A673 (cell line): ENCODE results near the gene RBFOX1. TPM values are rescaled to one million over a fixed set of nuclear protein-coding genes. Genes with fewer than 3 reads are reported as not detected.

ENCODE experiments used
- BruUV-seq: library from RNA; stranded (reverse); fragments of 400-500 nt; replicated peaks from 2 replicates; lab custom pipeline; 2021; lab: Mats Ljungman, UMichigan
- CTCF ChIA-PET: fragments of 300-600 bp; sonication (Branson Sonifier 250); formaldehyde crosslinking; loops from one replicate; lab custom pipeline; 2022; ENCODE audit warnings: antibody characterized with exemption; lab: Charles Lee
- POLR2A ChIA-PET: fragments of 300-600 bp; sonication (Branson Sonifier 250); formaldehyde crosslinking; loops from one replicate; lab custom pipeline; 2022; ENCODE audit warnings: antibody characterized with exemption; ENCODE audit not compliant: low non-redundant PET; lab: Charles Lee
- DNase-seq: peaks from one replicate; pipeline ENCODE4 v3.0.0-alpha.2; 2015; ENCODE audit warnings: low spot score
- H3K27ac ChIP-seq: fragments of 200-600 bp; sonication (generic); 2 replicates; pipeline ENCODE4 v1.5.1; 2016; ENCODE audit warnings: mixed run types, low read depth, mild to moderate bottlenecking, mixed read lengths, antibody characterized with exemption, low read length; ENCODE audit not compliant: poor library complexity, severe bottlenecking
- H3K27me3 ChIP-seq: fragments of 200-600 bp; sonication (generic); replicated peaks from 2 replicates; pipeline ENCODE4 v1.6.1; 2017; ENCODE audit warnings: mixed run types, low read depth, mild to moderate bottlenecking, mixed read lengths, antibody characterized with exemption, low read length; ENCODE audit not compliant: insufficient read depth, poor library complexity
- H3K36me3 ChIP-seq: fragments of 200-600 bp; sonication (generic); 2 replicates; pipeline ENCODE4 v1.6.1; 2016; ENCODE audit warnings: mixed run types, mild to moderate bottlenecking, mixed read lengths, antibody characterized with exemption, low read length; ENCODE audit not compliant: insufficient read depth, poor library complexity, severe bottlenecking
- H3K4me1 ChIP-seq: fragments of 200-600 bp; sonication (generic); 2 replicates; pipeline ENCODE4 v1.6.1; 2017; ENCODE audit warnings: mixed run types, mild to moderate bottlenecking, mixed read lengths, antibody characterized with exemption, low read length; ENCODE audit not compliant: insufficient read depth, poor library complexity, severe bottlenecking
- H3K4me3 ChIP-seq: fragments of 200-600 bp; sonication (generic); 2 replicates; pipeline ENCODE4 v1.5.1; 2016; ENCODE audit warnings: low read depth, mixed run types, mild to moderate bottlenecking, mixed read lengths, low read length; ENCODE audit not compliant: poor library complexity, severe bottlenecking
- H3K9me3 ChIP-seq: fragments of 200-600 bp; sonication (generic); 2 replicates; pipeline ENCODE4 v1.6.1; 2016; ENCODE audit warnings: mixed run types, low read depth, mild to moderate bottlenecking, mixed read lengths, antibody characterized with exemption, low read length; ENCODE audit not compliant: poor library complexity, severe bottlenecking
- CTCF ChIP-seq: fragments of 300-800, 200-600 bp; sonication (generic); conservative IDR thresholded peaks from 2 replicates; pipeline ENCODE4 v1.5.1; 2017; ENCODE audit warnings: low read depth, mild to moderate bottlenecking, antibody characterized with exemption, low read length, moderate library complexity, mixed read lengths
- EZH2 ChIP-seq: fragments of 200-600 bp; sonication (generic); IDR thresholded peaks from 2 replicates; pipeline ENCODE4 v1.6.1; 2017; ENCODE audit warnings: borderline replicate concordance, low read depth, mild to moderate bottlenecking, mixed read lengths, antibody characterized with exemption, low read length; ENCODE audit not compliant: poor library complexity, severe bottlenecking
- intact Hi-C: fragments of 100-400 bp; cut with micrococcal nuclease; formaldehyde crosslinking; loops from one replicate; pipeline ENCODE4 v1.10.0; 2022; ENCODE audit not compliant: unreplicated experiment
- total RNA-seq: library from RNA; stranded (reverse); gene quantifications from 2 replicates; pipeline ENCODE4 v1.2.3, GENCODE V29; 2021

RBFOX1 gene
- total RNA-seq, 1 experiment from 2014 or later, result 1.8 TPM

DNA sequence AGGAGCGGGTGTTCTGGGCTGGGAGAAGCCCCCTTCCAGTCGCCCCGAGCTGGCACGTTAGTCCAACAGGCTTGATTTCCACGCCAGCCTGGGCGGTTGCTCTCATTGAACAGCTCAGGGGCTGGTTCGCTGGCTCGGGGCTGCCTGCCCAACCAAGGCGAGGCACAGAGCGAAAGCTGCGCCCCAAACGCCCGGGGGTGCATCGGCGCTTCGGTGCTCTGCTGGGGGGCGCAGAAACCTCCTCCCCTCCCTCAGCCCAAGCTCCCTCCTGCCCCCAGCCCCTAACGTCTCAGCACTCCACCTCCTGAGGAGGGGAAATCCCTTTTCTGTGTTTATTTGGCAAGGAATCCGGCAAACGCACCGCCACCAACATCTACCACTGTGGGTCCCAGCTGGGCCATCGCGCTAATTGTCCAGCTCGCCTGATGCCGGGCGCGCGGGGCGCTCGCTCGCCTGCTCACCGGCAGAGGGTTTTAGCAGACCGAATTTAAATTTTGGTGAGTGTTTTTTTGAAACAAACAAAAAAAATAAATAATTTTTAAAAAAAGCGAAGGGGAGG, 29.5 kb upstream of the RBFOX1 start:
- Histone ChIP-seq H3K9me3 (no peaks in the 10 kb centered on the region), H3K27ac (no peak overlapping the region), H3K36me3 (no peaks in the 10 kb centered on the region), H3K4me1 (no peaks in the 10 kb centered on the region), H3K27me3 (peaks cover 66% of the 10 kb centered on the region), H3K4me3 (no peak overlapping the region)
- POLR2A ChIA-PET, result no interaction called here
- peak; percentile 33 for TF ChIP-seq EZH2
- no peak for TF ChIP-seq CTCF
- DNase-seq, result no peak
- no TSS peak for BruUV-seq
- CTCF ChIA-PET, result no interaction called here
- intact Hi-C loops, result no loop called here

GRCh38 chr16:7303660-7304200, 28.9 kb upstream of the RBFOX1 start:
- no TSS peak for BruUV-seq
- Histone ChIP-seq H3K9me3 (no peaks in the 10 kb centered on the region), H3K4me3 (no peak overlapping the region), H3K27ac (no peak overlapping the region), H3K36me3 (no peaks in the 10 kb centered on the region), H3K27me3 (peaks cover 66% of the 10 kb centered on the region), H3K4me1 (no peaks in the 10 kb centered on the region)
- ChIA-PET CTCF (no interaction called here), POLR2A (no interaction called here)
- intact Hi-C loops, result no loop called here
- DNase-seq, result no peak
- TF ChIP-seq CTCF (no peak), EZH2 (no peak)

DNA sequence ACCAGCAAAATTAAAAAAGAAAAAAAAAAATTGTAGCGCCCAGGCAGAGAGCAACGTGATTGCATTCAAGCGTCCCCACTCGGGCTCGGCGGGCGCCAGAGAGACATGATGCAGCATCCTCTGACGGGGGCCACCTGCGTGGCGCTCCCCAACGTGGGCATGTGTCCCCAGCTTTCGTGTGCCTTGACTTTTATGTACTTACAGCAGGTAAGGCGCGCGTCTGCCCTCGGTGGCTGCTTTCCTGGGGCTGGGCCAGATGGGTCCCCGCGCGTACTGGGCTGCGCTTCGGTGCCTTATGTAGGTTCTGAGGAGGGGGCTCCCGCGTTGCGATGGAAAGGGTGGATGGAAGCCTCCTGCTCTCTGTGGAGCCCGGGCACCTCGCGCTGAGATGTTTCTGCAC, 28.4 kb upstream of the RBFOX1 start:
- no peak overlapping the region for H3K27ac ChIP-seq
- H3K4me1 ChIP-seq, result no peaks in the 10 kb centered on the region
- intact Hi-C loops, result no loop called here
- no peak for DNase-seq
- no peak for TF ChIP-seq EZH2
- TF ChIP-seq CTCF, result no peak
- CTCF ChIA-PET, result no interaction called here
- BruUV-seq, result no TSS peak
- no peak overlapping the region for H3K4me3 ChIP-seq
- POLR2A ChIA-PET, result no interaction called here
- peaks cover 66% of the 10 kb centered on the region for H3K27me3 ChIP-seq
- no peaks in the 10 kb centered on the region for H3K36me3 ChIP-seq
- no peaks in the 10 kb centered on the region for H3K9me3 ChIP-seq
